Posterior vena cava (tissue), 2 donors: ENCODE results near the gene GOLT1B. TPM values are rescaled to one million over a fixed set of nuclear protein-coding genes. Genes with fewer than 3 reads are reported as not detected.
A peak's percentile ranks its signal among the peaks of the same experiment; 100 is the strongest.
"Not testable (repeated sequence)": the region's sequence is repeated elsewhere in the genome, so short reads cannot be mapped to it uniquely, and the experiment has no call there.

Experiments used
- DNase-seq: peaks from one replicate; pipeline ENCODE4 v3.0.0-alpha.2; 2020; ENCODE audit warnings: low spot score
- intact Hi-C, 2 donors: fragments of 100-400 bp; cut with DNase I; formaldehyde crosslinking; loops; one replicate each; pipeline versions ENCODE4 v1.14.1 to v1.14.2; 2022 to 2023
- long read RNA-seq, 2 donors: library from polyadenylated mRNA; unstranded; transcript quantifications; one replicate each; pipeline ENCODE4 v2.0.0, GENCODE V29; 2020 to 2021
- total RNA-seq, 2 donors: library from RNA; stranded (reverse); fragmentation: NEBNext Ultra II Directional; extraction: Animal tissue kit (Norgen Biotek cat#: 25700); gene quantifications; one replicate each; pipeline ENCODE4 v1.2.1, GENCODE V29; 2021
- donor health status: DM: yes; HTN: yes; CAD: no.
- donor health status: DM: yes; HTN: yes; CAD: no.

GOLT1B gene
- total RNA-seq, result 10 to 100 TPM; 38.5 to 48.7 TPM
- long read RNA-seq, donor 1, transcript GOLT1B-201 (5 exons, 3,227 nt), result major isoform, 21 of 27 reads
- long read RNA-seq, donor 1, partial matches to known transcripts, result 0 of 27 reads
- long read RNA-seq, donor 1, other reads (novel, unspliced or antisense), result 4 of 27 reads
- long read RNA-seq, donor 2, transcript GOLT1B-201 (5 exons, 3,227 nt), result major isoform, 22 of 28 reads
- long read RNA-seq, donor 2, partial matches to known transcripts, result 1 of 28 reads
- long read RNA-seq, donor 2, other reads (novel, unspliced or antisense), result 2 of 28 reads

DNA sequence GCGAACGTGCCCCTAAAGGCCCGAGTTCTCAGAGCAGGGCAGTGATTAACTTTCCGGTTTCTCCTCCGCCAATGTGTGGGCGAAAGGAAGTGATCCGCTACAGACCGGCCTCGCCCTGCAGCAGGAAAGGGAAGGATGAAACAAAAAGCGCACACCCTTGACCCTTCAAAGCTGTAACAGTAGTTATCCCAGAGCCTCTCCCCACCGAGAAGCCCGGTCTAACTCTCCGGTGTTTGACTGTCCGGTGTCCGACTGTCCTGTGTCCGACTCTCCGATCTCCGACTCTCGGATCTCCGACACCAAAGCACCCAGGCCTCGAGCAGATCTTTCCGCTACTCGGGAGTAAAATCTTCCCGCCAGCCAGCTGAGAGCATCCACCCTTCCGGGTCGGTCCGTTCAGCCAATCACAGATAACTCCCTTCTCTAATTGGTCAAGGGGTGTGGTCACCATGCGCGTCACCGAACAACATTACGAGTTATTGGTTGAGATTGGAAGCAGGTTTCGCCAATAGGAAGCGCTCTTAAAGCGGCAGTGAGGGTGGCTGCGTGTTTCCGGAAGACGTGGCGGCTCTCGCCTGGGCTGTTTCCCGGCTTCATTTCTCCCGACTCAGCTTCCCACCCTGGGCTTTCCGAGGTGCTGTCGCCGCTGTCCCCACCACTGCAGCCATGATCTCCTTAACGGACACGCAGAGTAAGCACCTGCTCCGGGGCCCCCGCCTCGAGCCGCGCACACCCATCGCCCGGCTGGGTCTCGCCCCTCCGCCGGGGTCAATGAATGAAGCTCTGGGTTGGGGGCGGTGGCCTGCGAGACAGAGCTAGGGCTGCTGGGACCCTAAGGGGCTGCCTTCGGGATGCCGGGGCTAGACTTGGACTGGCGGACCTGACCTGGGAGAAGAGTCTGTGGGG, at the start of gene GOLT1B, which contains the start of gene RECQL:
TSS of gene GOLT1B (plus strand) at position 532 of the 906 bp plus-strand sequence. CDS start at position 667, 135 bp downstream.
TSS of gene RECQL (minus strand) at position 378 of the 906 bp plus-strand sequence. CDS start 2,065 bp downstream, outside the sequence.
- peak; percentile 96 for DNase-seq
- intact Hi-C loops, result no loop called here

GRCh38 chr12:21453312-21453852, 48.2 kb upstream of the GOLT1B start:
- DNase-seq, result no peak

GRCh38 chr12:21456291-21456780, 45.3 kb upstream of the GOLT1B start:
- no peak for DNase-seq
- intact Hi-C loops, result no loop called here

More at GRCh38 chr12:21453312-21453852, 48.2 kb upstream of the GOLT1B start:
- intact Hi-C loops, result no loop called here

DNA sequence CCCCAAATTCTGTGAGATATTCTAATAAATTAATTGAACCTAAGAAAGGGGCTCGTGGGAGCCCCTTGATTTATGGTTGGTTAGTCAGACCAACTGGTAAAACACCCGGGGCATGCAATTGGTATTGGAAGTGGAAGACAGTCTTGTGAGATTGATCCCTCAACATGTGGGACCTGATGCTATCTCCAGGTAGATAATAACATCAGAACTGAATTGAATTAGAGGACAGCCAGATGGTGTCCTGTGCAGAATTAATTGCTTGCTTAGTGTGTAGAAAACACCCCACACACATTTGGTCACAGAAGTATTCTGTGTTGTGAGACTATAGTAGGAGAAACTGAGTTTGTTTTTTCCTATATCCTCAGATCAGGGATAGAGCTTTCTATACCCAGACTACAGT, 42.1 kb upstream of the GOLT1B start:
- intact Hi-C loops, result no loop called here

GRCh38 chr12:21467334-21467733, 34.3 kb upstream of the GOLT1B start:
- DNase-seq, intact Hi-C loops: not testable (repeated sequence)

More for the DNA sequence above, 42.1 kb upstream of the GOLT1B start:
- DNase-seq, result no peak

- no peak for DNase-seq
- intact Hi-C loops, result loop anchor here in 1 of 2 donors (5.0 kb wide), 1 partner anchor 1899 kb away; no protein-coding TSS in a partner anchor
Observed at GRCh38 chr12:21471294-21471693, 30.3 kb upstream of the GOLT1B start.

GRCh38 chr12:21472197-21472823, 29.3 kb upstream of the GOLT1B start:
- DNase-seq, result no peak
- intact Hi-C loops, result loop anchor here in 1 of 2 donors (5.0 kb wide), 1 partner anchor 1900 kb away; no protein-coding TSS in a partner anchor

- DNase-seq, result no peak
- intact Hi-C loops, result no loop called here
Observed at GRCh38 chr12:21475552-21475951, 26.0 kb upstream of the GOLT1B start.

DNA sequence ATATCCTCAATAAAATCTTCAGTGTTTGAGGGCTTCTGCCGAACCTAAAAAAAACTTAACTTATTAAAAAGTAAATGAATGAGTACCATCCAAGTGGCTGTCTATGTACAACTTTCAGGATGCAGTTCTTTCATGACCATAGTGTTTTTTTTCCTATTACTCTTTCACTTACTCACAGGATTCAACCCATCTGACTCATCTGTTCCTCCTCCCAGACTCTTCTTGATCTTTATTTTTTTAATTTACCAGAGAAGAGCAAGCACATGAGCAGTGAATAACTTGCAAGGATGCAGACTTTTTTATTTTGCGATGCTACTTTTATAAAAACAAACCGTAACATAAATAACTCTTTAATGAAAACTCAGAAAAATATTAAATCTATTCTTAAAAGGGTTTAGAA, 24.6 kb upstream of the GOLT1B start:
- intact Hi-C loops, result no loop called here
- no peak for DNase-seq

DNA sequence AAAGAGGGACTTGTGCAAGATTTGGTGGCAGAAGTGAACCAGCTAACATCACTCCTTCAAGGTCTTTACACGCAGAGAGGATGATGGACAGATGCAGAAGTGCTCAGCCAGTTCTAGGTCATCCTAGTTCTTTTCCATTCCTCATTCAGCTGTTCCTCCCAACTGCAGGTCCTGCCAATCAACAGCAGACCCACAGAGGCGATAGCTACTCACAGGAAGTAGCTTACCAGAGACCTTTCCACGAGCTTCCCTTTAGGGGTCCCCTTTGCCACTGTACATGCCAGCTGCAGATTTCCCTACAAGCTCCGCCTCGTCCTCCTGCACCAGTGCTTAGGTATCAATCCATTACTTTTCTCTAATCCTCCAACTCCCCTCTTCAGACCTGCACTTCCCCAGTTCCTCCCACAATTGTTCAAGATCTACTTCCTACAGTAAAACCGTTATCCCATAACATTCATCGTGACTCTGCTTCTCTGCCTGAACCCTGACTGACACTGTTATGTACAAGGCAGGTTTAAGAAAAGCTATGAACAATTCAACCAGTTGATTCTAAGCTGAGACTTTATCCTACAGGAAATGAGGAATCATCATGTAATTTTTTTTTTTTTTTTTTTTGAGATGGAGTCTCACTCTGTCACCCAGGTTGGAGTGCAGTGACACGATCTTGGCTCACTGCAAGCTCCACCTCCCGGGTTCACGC, 22.7 kb upstream of the GOLT1B start:
- intact Hi-C loops, result no loop called here
- DNase-seq, result no peak

DNA sequence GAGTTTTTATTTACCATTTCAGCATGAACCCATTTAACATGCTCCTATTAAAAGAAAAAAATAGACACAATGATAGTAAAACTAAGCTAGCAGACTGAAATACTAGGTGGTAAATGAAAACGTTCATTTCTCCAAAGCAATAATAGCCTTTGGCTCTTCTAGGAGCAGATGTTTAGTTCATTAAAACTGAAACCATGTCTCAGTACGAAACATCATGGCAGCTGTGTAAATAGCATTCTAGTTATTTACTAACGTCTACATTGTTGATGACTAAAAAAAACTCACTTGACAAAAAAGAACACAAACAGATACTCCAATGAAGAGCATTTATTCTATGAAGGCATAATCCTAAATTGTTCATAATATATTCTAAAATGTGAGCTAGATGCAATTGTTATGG, 18.1 kb upstream of the GOLT1B start:
- DNase-seq, result no peak
- intact Hi-C loops, result no loop called here

DNA sequence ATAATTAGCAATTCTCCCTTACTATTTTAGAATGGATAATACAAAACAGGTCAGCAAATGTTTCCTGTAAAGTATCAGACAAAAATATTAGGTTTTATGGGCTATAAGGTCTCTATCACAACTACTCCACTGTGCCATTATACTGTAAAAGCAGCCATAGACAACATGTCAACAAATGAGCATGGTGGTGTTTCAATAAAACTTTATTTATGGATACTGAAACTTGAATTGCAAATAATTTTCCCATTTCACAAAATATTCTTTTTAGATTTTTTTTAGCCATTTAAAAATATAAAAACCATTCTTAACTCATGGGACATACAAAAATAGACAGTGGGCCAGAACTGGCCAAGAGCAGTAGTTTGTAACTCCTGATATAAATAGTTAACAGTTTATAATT, 15.6 kb upstream of the GOLT1B start:
- DNase-seq, result no peak
- intact Hi-C loops, result loop anchor here in 1 of 2 donors (5.0 kb wide), 1 partner anchor 1059 kb away; no protein-coding TSS in a partner anchor

GRCh38 chr12:21499765-21500164, 1.8 kb upstream of the GOLT1B start:
- intact Hi-C loops, result no loop called here

DNA sequence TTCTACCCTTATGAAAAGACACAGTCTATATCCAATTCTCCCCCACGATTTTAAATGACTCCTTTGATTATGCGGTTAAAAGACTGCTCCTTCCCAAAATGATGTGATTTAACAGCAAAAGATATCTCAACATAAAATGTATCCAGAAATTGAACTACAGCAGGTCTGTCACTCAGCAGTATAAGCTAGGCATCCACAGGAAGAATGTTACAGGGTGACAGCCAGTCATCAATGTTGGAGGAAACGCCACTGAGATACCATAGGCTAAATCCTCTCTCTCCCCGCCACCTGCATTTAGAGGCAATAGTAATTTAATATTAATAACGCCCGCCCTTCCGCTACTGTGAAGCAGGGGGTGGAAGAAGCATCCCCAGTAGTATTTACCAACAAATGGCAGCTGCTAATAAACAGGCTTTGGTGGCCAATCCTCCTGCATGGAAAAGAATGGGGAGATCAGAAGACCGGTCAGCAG, 767 bp upstream of the GOLT1B start:
- intact Hi-C loops, result no loop called here
- no peak for DNase-seq

More at GRCh38 chr12:21499765-21500164, 1.8 kb upstream of the GOLT1B start:
- no peak for DNase-seq

- no peak for DNase-seq
Observed at GRCh38 chr12:21502164-21502496, 541 bp downstream of the GOLT1B start.

DNA sequence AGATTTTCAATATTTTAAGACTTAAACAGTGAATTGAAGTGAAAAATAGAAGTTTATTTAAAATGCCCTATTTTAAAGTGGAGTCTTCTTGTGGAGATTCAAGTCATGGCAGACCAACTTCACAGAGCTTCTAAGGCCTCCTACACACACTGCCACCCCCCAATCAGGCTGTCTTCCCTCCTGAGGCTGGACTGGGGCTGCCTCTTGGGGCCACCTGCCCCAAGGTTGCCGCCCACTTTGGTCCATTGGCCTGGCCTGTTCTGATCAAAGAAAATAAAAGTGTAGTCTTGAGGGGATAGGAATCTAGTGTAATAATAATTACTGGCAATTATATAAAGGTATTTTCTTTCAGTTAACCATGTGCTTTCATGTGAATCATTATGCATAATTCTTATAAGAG, 1.3 kb downstream of the GOLT1B start:
- intact Hi-C loops, result no loop called here
- DNase-seq, result no peak

More at GRCh38 chr12:21502164-21502496, 541 bp downstream of the GOLT1B start:
- intact Hi-C loops, result no loop called here

- DNase-seq, result no peak
- intact Hi-C loops, result no loop called here
Observed at GRCh38 chr12:21505888-21506287, 4.3 kb downstream of the GOLT1B start.

GRCh38 chr12:21507849-21508248, 6.3 kb downstream of the GOLT1B start:
- intact Hi-C loops, result no loop called here
- DNase-seq, result no peak
